ENCODE data around the gene PSKH1. TPM values are rescaled to one million over a fixed set of nuclear protein-coding genes. Genes with fewer than 3 reads are reported as not detected.

The PSKH1 gene
- total RNA-seq, 1 experiment from 2014 or later, result 3.5 TPM

GRCh38 chr16:67940446-67941089, 47.5 kb downstream of the PSKH1 start:
- DNase-seq (ENCODE audit: low spot score), result no peak

DNA sequence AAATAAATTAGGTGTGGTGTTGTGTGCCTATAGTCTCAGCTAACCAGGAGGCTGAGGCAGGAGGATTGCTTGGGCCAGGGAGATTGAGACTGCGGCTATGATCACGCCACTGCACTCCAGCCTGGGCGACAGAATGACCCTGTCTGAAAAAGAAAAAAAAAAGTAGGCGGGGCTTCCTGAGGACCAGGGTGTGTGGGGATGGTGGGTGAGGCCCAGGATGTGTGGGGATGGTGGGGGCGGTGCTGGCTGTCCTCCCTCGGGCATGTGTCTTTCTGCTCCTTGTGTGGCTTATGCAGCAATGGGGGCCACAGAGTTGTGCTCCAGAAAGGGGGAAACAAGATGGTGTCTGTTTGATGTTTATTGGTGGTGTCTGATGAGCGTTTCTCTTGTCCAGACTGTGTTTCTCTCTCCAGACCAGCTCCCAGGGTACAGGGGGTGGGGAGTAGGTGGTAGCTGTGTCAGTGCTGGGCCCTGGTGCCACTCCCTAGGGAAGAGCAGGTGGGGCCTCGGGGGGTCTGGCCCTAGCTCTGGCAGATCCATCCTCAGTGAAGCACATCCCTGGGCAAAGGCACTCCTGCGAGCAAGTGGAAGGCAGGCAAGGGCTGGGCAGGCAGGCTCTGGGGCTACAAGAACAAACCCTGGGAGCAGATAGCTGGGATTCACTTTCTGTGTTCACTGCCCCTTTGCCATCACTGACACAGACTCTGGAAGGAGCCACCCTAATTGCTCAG, 48.6 kb downstream of the PSKH1 start:
- no peak for DNase-seq (ENCODE audit: low spot score)

DNA sequence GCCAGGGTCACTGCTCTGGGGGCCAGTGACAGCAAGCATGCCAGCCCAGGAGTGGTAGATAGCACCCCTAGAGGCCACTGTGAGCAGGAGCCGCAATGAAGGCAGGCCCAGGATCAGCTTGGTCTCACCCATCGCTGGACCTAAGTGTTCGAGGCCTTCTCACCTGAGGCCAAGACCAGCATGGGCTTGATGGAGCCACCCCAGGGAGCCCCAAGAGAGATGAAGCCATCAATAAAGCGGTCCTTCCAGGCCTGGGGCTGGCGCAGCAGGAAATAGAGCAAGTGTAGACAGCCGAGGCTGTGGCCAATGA, 49.1 kb downstream of the PSKH1 start:
- DNase-seq (ENCODE audit: low spot score), result no peak

- no peak for DNase-seq (ENCODE audit: low spot score)
These were observed 49.6 kb downstream of the PSKH1 start for GRCh38 chr16:67942510-67943255.

DNA sequence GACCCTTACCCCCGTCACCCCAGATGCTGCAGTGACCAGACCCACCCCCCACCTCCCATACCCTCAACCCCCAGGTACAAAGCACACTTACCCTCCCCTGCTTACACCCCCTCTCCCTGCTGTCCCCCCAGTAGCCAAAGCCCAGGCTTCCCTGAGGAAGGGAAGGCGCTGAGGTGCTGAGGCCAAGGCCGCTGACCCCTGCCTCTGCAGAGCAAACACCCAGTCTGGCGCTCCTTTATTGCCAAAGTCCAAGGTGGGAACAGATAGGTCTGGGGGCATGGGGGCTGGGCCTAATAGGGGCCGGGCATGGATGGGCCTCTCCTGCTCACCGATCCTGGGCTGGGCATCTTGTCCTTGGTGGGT, 50.2 kb downstream of the PSKH1 start:
- no peak for DNase-seq (ENCODE audit: low spot score)

GRCh38 chr16:67943619-67944504, 50.8 kb downstream of the PSKH1 start, which contains the start of gene LCAT:
Gene LCAT (minus strand): TSS chr16:67944120. CDS start chr16:67944101, 19 bp downstream.
- DNase-seq (ENCODE audit: low spot score), result peak; percentile 50

DNA sequence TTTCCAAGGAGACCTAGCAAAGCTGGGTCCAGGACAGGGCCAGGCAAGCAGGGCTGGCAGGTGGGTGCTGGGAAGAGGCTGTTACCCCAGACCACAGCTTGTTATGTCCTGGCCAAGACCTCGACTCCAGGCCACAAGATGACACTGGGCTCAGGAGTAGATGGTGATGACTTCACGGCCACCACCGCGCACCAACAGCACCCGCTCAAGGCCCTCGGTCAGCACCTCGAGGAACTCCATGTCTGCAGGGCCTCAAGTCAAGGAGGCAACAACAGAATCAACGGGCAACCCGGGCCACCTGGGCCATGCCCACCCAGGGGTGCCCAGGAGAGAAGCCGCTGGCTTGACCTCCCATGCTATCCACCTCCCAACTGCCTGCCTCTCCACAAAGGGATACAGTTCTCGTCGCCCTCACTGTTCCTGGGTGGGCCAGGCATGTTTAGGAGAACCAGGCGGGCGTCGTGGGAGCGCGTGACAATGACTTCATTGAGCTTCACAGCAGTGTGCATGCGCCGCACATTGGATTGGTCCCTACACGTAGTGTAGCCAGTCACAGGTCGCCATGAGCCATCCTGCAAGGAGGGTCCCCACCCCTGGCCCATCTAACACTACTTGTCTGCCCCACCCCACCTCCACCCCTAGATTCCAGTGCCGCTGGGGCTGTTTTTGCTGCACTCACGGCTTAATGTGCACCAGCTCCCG, 51.8 kb downstream of the PSKH1 start:
- DNase-seq (ENCODE audit: low spot score), result no peak

DNA sequence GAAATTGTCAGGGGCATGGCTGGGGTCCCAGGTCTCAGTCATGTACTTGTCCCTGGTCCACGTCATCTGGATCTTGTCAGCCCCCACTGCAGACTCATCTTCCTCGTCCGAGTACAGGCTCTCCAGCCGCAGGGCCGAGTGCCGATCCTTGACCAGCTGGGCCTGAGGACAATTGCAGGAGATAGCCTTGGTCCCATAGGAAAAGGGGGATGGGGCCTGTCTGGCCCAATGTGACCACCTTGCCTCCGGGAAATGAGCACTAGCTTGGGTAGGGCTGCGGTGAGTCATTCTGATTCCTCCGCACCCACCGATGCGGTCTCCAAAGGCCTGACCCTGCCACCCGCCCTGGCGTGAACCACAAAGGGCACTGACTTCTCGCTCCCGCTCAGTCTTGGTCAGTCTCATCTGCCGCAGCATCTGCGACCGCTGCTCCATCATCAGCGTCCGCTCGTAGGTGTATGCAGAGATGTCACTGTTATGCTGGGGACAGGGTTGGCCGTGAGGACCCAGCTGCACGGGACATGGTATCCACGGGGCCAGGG, 52.4 kb downstream of the PSKH1 start:
- peak; percentile 66 for DNase-seq (ENCODE audit: low spot score)

DNA sequence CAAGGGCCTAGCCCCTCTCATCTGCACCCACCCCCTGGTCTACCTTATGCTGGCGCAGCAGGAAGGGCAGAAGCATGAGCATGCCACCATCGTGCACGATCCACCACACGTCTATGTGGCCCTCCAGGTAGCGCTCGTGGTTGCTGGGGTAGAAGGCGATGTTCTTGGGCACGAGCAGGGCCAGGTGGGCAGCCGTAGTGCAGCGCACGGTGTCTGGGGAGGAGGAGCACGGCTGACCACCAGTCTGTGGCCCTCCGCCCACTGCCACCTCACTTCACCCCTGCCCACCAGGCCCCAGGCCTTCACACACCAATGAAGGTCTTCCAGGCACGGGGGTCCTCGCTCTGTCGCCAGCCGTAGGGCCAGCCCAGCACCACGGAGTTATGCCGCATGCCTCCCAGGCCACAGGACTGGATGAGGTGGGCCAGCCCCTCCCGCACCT, 53.1 kb downstream of the PSKH1 start:
- no peak for DNase-seq (ENCODE audit: low spot score)

DNA sequence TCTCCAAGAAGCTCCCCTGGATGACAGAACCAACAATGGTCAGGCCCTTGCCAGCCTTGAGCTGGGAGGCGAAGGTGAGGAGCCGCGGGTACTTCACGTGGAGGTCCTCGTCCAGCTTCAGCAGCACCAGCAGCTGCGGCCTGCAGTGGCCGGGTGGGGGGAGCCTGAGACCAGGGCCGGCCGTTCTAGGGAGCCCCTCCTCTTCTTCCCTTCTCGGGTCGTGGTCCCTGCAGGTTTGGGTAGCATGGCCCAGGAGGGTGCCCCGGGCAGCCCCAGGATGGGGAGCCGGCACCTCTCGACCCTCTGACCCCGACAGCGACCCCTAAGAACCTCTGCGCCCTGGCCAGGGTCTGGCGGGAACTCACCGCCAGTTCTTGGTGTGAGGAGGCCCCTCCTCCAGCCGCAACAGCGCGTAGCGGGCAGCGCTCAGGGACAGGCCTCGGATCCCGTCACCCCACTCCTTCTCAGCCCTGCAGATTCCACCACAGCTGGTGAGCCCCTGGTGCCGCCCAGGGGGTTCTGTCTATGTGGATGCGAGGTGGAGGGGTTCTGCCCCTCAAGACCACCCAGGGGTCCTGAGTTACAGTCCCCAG, 54.0 kb downstream of the PSKH1 start:
- DNase-seq (ENCODE audit: low spot score), result no peak

- DNase-seq (ENCODE audit: low spot score), result no peak
These were observed 55.0 kb downstream of the PSKH1 start for GRCh38 chr16:67948015-67948414.

DNA sequence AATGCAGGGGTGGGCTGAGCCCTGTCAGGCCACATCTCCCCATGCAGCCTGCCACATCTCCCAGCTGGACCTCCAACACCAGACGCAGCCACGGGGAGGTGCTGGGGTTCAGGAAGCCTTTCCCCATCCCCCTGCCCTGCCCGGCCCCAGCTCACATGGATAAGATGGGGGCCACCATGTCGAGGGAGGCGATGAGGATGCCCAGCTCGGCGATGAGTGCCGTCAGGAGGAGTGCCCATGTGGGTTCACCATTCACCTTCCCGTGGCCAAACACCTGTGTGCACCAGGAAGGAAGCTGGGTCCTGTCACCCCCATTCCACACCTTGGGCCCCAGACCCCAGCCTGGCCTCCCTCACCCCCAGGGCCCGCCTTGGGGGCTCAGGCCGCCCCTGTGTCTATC, 56.6 kb downstream of the PSKH1 start:
- DNase-seq (ENCODE audit: low spot score), result no peak

GRCh38 chr16:67950335-67950843, 57.3 kb downstream of the PSKH1 start:
- no peak for DNase-seq (ENCODE audit: low spot score)

DNA sequence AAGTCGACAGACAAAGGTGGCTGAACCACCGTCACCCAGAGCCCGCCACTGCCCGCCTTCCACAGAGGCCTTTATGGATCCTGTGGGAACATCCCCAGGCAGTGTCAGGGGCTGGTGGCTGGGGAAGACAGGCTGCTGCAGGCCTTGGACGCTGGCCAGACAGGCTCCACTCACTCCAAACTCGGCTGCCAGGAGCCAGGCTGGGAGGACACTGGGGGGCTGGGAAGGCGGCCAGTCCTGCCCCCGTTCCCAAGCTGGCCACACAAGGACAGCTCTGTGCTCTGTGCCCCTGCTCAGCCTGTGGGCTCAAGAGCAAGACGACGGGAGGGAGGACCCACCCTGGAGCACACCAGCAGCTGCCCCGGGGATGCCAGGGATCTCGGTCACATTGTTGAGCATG, 58.4 kb downstream of the PSKH1 start:
- DNase-seq (ENCODE audit: low spot score), result no peak

GRCh38 chr16:67953641-67954375, 60.8 kb downstream of the PSKH1 start:
- no peak for DNase-seq (ENCODE audit: low spot score)

DNA sequence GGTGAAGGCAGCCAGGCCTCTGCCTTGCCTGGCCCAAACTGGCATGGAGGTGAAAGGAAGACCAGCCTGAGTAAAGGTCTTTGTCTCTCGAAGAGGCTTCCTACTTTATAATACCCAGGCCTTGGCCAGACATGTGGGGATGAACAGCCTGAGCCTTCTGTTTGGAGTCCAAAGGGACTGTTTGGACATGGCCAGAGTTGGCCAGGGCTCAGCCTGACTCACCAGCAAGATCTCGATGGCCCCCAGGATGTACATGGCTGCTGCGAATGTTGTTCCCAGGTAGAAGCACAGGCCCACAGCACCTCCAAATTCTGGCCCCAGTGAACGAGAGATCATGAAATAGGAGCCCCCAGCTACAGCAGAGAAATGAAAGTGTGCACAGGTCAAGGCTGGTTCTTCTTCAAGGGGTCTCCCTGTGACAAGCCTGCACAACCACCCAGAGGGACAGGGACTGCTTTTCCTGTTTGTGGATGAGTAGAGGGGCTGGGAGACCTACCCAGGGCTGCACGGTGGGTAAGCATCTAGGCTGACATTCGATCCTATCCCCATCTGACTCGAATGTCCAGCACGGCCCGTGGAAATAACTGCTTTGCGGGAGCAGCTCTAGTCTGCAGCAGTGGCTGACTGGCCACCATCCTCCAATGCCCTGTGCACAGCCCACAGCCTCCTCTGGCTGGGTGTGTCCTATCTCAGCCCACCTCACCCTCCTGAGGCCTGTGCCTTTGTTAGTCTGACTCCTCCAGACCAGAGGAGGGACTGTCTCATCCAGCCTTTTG, 61.6 kb downstream of the PSKH1 start:
- DNase-seq (ENCODE audit: low spot score), result no peak

GRCh38 chr16:67957622-67958021, 64.6 kb downstream of the PSKH1 start:
- DNase-seq (ENCODE audit: low spot score), result no peak

- DNase-seq (ENCODE audit: low spot score), result peak; percentile 89
These were observed 66.7 kb downstream of the PSKH1 start for GRCh38 chr16:67959536-67960329.

Measured in A172 (cell line).